Right lobe of liver (tissue), 4 donors: ENCODE data around the gene NTHL1.
A peak's percentile ranks its signal among the peaks of the same experiment; 100 is the strongest.

Source experiments
- POLR2A ChIP-seq: fragments of 450-650 bp; IDR thresholded peaks from one replicate; pipeline ENCODE4 v1.6.1; 2017; ENCODE audit warnings: antibody characterized with exemption, mild to moderate bottlenecking
- TF ChIP-seq, protein P1 (sequence below), 4 donors: fragments of 200-600 bp in 3 of 4; fragments of 450-650 bp in 1 of 4; IDR thresholded peaks; one replicate each; pipeline versions ENCODE4 v1.5.1 to v1.8.0; 2016 to 2022; ENCODE audit warnings: antibody characterized with exemption in 4 of 4, mild to moderate bottlenecking in 2 of 4
- donor health status: DM: no; HTN: no; CAD: no.
- donor health status: DM: no; HTN: no; CAD: no.
- donor health status: DM: no; HTN: yes; CAD: no.

DNA sequence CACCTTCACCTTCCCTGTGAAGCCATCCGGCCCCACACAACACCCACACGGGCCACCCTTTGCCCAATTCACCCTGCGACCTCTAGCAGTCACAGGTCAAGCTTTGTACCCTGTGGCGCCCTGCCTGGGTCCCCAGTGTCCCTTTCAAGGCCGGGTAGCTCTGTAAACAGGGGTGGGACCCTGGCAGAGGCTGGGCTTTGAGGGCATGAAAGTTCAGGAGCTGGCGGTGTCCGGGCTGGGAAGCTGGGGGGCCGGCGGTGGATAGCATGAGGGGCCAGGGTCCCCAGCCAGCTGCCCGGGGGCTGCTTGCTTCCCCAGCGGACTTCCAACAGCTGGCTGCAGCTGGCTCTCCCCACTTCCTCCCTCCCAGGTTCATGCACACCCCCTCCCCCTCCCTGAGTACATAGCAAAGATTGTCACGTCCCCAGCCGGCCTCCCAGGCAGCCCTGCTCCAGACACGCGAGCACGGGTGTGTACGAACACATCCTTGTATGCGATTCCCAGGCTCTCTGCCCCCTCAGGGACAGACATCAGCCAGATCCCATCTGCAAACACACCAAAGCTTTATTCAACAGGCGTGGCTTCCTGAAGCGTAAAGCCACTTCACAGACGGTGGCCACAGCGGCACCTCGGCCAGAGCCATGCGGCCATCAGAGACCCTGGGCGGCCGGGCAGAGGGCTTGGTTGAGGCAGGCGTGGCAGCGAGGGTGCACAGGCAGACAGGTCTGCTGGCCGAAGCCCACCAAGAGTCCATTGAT is 8.2 kb downstream of the NTHL1 start:
- peak; percentile 25 for TF ChIP-seq POLR2A
- TF ChIP-seq, protein P1, sequence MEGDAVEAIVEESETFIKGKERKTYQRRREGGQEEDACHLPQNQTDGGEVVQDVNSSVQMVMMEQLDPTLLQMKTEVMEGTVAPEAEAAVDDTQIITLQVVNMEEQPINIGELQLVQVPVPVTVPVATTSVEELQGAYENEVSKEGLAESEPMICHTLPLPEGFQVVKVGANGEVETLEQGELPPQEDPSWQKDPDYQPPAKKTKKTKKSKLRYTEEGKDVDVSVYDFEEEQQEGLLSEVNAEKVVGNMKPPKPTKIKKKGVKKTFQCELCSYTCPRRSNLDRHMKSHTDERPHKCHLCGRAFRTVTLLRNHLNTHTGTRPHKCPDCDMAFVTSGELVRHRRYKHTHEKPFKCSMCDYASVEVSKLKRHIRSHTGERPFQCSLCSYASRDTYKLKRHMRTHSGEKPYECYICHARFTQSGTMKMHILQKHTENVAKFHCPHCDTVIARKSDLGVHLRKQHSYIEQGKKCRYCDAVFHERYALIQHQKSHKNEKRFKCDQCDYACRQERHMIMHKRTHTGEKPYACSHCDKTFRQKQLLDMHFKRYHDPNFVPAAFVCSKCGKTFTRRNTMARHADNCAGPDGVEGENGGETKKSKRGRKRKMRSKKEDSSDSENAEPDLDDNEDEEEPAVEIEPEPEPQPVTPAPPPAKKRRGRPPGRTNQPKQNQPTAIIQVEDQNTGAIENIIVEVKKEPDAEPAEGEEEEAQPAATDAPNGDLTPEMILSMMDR (IDR thresholded peaks at IDR 0.05) = no peak
